OCI-LY7 (cell line): Measurements from ENCODE around the gene TM4SF4.

Experiments
- EZH2phosphoT487 ChIP-seq: fragments of 200-600 bp; sonication (generic); IDR thresholded peaks from 2 replicates; pipeline ENCODE4 v1.6.1; 2018; ENCODE audit warnings: low read depth, borderline replicate concordance, mild to moderate bottlenecking, mixed run types, antibody characterized with exemption, low read length, moderate library complexity, mixed read lengths
- TF ChIP-seq, protein P1 (sequence below): fragments of 200-600 bp; sonication (generic); conservative IDR thresholded peaks from 2 replicates; pipeline ENCODE4 v1.5.1; 2014; ENCODE audit warnings: mild to moderate bottlenecking, antibody characterized with exemption, low read length, moderate library complexity, mixed read lengths

DNA sequence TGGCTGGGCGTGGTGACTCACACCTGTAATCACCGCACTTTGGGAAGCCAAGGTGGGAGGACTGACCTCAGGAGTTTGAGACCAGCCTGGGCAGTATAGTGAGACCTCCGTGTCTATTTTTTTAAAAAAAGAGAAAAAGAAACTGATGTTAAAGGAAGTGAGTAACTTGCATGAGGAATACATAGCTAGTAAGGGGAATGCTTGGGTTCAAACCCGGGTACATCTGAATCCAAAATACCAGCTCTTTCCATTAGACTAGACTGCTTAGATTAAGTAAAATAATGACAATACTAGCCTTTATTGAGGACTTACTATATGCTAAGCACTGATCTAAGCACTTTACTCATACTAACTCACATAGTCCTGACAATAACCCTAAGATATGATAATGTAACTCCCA, 22.4 kb downstream of the TM4SF4 start:
- TF ChIP-seq, protein P1, sequence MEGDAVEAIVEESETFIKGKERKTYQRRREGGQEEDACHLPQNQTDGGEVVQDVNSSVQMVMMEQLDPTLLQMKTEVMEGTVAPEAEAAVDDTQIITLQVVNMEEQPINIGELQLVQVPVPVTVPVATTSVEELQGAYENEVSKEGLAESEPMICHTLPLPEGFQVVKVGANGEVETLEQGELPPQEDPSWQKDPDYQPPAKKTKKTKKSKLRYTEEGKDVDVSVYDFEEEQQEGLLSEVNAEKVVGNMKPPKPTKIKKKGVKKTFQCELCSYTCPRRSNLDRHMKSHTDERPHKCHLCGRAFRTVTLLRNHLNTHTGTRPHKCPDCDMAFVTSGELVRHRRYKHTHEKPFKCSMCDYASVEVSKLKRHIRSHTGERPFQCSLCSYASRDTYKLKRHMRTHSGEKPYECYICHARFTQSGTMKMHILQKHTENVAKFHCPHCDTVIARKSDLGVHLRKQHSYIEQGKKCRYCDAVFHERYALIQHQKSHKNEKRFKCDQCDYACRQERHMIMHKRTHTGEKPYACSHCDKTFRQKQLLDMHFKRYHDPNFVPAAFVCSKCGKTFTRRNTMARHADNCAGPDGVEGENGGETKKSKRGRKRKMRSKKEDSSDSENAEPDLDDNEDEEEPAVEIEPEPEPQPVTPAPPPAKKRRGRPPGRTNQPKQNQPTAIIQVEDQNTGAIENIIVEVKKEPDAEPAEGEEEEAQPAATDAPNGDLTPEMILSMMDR, result no peak
- TF ChIP-seq EZH2phosphoT487, result no peak
